Occipital lobe (tissue), 2 donors: ENCODE results near the gene ZC3H6. TPM values are rescaled to one million over a fixed set of nuclear protein-coding genes. Genes with fewer than 3 reads are reported as not detected.

Experiments
- DNase-seq: peaks from one replicate; lab custom pipeline; 2025; lab: John Stamatoyannopoulos, UW
- total RNA-seq: library from RNA; depleted of rRNA; stranded (reverse); fragments of >200 nt; gene quantifications from one replicate; pipeline ENCODE4 v1.2.3, GENCODE V29; 2014

Gene ZC3H6, protein sequence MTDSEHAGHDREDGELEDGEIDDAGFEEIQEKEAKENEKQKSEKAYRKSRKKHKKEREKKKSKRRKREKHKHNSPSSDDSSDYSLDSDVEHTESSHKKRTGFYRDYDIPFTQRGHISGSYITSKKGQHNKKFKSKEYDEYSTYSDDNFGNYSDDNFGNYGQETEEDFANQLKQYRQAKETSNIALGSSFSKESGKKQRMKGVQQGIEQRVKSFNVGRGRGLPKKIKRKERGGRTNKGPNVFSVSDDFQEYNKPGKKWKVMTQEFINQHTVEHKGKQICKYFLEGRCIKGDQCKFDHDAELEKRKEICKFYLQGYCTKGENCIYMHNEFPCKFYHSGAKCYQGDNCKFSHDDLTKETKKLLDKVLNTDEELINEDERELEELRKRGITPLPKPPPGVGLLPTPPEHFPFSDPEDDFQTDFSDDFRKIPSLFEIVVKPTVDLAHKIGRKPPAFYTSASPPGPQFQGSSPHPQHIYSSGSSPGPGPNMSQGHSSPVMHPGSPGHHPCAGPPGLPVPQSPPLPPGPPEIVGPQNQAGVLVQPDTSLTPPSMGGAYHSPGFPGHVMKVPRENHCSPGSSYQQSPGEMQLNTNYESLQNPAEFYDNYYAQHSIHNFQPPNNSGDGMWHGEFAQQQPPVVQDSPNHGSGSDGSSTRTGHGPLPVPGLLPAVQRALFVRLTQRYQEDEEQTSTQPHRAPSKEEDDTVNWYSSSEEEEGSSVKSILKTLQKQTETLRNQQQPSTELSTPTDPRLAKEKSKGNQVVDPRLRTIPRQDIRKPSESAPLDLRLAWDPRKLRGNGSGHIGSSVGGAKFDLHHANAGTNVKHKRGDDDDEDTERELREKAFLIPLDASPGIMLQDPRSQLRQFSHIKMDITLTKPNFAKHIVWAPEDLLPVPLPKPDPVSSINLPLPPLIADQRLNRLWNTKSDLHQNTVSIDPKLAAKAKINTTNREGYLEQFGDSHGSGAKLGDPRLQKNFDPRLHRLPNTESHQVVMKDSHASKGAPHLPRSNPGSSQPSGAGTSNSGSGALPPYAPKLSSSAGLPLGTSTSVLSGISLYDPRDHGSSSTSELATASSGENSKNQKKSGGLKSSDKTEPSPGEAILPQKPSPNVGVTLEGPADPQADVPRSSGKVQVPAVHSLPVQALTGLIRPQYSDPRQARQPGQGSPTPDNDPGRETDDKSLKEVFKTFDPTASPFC
- total RNA-seq: 30.4 TPM

DNA sequence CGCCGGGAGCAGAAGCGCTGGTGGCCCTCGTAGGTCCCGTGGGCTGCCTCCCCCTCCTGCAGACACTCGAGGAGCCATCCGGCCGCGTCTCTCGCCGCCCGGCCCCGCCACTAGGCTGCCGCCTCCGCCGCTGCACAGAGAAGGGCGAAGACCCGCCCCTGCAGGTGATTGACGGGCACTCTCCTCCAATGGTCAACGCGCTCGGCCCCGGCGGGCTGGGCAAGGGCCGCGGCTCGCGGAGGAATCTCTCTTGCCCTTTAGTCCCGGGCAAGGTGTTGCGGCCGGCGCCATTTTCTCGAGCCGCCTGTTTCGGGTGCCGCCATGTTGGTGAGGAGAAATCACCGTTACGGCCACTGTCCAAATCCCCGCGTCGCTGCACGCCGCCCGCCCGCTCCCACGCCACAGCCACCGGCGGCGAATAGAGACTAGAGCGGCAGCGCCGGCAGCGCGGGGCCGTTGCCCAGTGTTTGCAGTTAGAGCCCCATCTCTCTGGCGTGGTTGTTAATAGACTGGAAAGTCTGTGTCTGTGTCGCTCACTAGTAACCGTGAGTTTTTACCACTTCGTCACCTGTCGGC lies at the start of gene ZC3H6:
TSS of gene ZC3H6 (plus strand) at position 287 of the 576 bp plus-strand sequence. CDS start 398 bp downstream, outside the sequence.
- peak; percentile 98 for DNase-seq

DNA sequence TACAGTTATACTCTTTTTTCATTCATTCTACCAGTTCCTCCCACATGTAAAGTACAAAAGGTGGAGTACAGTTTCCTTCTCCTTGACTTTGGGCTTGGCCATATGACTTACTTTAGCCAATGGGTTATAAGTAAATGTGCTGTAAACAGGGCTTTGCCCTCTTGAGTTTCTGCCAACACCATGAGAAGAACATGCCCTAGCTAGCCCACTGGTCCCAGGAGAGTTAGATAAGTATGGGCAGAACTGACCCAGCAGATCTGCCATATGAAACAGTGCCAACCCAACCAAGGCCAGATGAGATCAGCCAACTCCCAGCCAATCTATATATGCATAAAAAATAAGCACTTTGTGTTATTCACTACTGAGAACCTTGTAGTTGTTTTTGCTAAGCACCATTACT lies 46.0 kb upstream of the ZC3H6 start:
- no peak for DNase-seq

DNA sequence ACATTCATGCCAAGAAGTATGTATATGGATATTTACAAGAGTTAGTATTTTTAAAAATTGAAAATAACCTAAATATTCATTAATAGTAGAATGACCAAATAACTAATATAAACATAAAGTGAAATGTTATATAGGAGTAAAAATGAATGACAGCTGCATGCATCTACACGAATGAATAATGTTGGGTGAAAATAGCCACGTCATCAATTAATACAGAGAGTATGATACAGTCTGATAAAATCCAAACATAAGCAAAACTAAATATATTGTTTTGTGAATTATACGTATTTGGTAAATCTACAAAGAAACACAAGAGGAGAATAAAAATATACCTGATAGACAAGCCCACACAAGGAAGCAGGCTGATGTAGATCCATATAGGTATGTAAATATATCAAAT lies 45.0 kb upstream of the ZC3H6 start:
- DNase-seq: no peak

DNA sequence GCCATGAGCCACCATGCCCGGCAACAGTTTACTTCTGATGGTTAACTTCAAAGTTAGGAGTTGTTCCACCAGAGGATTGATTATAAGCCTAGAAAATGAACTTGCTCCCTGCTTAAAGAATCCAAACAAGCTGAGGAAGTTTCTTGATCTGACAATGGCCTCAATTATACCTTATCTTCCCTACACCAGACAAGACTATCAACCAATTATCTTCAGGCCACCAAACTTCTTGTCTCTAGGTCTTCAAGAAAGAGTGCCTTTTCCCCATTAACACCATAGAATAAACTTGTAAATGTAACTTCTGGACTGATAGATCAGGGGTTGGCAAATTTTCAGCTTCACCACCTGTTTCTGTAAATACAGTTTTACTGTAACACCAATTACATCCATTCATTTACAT lies 35.5 kb upstream of the ZC3H6 start:
- no peak for DNase-seq

DNA sequence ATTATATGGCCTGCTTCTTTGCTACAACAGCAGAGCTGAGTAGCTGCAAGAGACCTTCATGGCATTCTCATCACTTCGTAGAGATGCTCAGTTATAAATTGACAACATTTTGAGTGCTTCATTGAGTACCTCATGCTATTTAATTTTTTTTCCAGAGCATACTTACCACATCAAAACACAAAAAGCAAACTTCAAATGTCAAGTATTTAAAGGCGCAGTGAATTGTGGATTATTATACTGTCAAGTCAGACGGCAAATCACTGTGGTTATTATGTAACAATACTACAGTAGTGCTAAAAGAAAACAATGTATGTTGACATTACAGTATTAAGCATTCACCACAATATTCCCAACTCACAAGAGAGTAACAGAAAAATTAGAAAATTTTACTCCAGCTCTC lies 33.0 kb upstream of the ZC3H6 start:
- no peak for DNase-seq

DNA sequence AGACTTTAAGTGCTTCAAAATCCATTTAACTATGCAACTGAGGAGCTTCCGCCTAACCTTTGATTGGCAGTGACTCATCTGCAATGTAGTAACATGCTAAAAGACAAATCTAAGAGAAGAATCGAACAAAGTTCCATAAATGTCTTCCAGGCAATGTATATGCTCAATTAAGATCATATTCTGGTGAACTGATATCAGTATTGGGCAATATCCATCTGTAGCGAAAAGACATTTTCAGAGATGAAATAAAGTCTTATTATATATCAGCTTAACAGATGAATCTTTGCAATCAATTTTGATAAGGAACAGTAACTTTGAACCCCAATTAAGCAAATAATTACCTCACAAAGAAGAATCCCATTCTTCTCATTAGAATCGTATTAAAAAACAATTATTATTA lies 32.2 kb upstream of the ZC3H6 start:
- DNase-seq: no peak

DNA sequence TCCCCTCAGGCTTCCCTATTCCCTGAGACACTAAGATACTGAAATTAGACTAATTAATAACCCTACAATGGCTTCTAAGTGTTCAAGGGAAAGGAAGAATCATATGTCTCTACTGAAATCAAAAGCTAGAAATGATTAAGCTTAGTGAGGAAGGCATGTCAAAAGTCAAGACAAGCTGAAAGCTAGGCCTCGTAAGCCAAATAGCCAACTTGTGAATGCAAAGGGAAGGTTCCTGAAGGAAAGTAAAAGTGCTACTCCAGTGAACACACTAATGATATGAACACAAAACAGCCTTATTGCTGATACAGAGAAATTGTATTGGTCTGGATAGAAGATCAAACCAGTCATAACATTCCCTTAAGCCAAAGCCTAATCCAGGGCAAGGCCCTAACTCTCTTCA lies 30.5 kb upstream of the ZC3H6 start:
- DNase-seq: no peak

DNA sequence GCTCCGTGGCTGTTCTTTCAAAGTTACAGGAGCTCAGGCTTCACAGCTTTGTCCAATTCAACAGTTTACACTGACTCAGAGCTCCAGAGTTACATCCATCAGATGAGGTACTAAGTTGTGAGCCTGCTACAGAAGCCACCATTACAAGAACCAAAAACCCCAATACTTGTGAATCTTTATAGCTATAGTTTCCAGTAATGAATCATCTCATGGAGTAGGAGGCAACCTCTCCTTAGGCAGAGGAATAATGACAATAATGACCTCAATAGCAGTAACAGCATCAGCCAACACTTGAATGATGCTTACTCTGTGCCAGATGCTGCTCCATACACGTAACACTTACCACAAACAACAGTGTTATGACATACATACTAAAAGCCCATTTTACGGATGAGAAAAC lies 24.1 kb upstream of the ZC3H6 start:
- DNase-seq: no peak

DNA sequence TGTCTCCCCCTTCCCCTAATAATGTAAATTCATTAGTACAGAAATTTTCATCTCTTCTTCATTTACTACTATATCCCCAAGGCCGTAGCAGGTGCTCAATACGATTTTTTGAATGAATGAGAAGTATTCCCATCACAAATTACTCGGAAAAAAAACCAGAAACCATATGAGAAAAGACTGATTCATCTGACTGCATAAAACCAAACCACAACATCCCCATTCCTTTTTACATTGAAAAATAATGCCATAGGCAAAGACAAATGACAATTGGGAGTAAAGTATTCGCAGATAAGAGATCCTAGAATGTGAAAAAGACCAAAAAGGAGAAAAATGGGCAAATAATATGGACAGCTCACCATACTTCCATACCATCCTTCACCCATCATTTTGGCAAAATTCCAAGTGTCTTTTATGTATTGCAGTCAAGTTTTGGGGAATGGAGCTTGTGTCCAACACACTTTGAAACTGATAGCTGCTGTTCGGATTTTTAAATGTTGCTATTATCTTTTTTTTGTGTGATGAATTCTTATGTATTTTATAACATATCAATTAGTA lies 22.1 kb upstream of the ZC3H6 start:
- DNase-seq: no peak

DNA sequence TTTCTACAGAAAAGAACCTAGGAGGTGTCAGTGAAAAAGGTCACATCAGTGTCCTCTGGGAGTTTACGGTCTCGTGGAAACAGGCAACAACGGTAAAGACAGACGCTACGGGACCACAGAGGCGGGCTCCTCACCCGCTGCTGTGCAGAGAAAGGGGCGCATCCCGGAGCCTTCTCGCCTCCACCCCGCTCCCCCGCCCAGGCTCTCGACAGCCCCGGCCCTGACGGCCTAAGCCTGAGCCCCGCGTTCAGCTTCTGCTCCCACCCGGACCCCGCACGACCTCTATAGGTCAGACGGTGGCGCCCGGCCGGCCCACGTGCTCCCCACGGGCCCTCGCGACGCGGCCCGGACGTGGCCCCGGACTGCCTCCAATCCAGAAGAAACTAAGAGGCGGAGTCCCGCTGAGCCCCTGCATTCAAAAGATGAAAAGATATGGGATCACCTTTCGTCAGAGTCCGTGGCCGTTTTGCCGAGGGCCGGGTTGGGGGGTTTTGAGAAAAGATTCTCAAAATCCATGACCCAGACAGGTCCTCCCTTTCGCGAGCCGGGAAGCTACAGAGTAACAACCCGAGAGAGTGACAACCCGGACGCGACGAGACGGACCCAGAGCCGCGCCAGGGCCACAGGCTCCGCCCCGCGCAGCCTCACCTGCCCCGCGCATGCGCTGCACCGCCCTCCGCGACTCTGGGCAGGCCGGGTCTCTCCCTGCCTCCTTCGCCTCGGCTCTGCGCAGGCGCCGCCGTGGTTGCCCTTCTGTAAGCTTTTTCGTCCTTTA lies 20.7 kb upstream of the ZC3H6 start, which contains the start of gene ZC3H8:
TSS of gene ZC3H8 (minus strand) at position 577 of the 775 bp plus-strand sequence. CDS start at position 516, 61 bp downstream.
- DNase-seq: peak; percentile 89

DNA sequence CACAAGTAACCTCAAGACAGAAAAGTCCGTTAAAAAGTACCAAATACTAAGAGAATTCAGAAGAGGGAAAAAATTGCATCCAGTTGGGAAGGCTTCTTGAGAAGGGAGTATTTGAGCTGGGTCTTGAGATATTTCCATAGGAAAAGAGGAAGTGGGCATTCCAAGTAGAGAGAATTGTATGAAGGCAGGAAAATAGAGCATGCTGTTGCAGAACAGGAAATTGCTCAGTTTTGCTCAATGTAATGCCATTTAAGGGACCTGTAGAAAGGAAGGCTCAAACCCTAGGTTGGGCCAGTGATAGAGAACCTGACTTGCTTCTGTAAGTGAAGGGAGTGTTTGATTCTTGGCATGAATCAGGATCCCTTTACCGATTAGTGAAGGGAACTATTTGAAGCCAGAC lies 19.5 kb upstream of the ZC3H6 start:
- no peak for DNase-seq

DNA sequence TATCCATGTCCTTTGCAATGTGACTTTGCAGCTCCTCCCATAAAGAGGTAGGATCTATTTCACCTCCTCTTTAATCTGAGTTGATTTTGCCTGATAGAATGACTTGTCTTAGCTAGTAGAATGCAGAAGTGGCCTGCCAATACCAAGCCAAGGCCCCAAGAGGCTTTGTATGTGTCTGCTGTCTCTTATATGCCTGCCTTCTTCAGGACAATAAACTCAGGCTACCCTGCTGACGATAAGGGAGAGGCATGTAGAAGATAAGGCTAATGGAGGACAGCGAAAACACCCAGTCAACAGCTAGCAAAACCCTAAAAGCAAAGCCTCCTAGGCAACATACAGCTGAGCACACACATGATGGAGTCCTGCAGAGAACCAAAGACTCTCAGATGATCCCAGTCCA lies 18.7 kb upstream of the ZC3H6 start:
- no peak for DNase-seq

DNA sequence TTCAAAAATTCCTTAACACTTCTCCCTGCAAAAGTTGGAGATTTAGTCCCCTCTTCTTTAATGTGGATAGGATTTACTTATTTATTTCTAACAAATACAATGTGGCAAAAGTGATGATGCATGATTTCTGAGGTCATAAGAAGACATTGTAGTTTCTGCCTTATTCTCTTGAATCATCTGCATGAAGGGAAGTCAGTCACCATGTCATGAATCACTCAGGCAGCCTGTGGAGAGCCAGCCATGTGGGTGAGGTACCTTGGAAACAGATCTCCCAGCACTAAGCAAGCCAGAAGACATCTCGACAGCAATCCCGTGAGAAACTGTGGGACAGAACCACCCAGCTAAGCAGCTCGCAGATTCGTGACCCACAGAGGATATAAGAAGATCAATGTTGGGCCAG lies 17.8 kb upstream of the ZC3H6 start:
- DNase-seq: no peak

DNA sequence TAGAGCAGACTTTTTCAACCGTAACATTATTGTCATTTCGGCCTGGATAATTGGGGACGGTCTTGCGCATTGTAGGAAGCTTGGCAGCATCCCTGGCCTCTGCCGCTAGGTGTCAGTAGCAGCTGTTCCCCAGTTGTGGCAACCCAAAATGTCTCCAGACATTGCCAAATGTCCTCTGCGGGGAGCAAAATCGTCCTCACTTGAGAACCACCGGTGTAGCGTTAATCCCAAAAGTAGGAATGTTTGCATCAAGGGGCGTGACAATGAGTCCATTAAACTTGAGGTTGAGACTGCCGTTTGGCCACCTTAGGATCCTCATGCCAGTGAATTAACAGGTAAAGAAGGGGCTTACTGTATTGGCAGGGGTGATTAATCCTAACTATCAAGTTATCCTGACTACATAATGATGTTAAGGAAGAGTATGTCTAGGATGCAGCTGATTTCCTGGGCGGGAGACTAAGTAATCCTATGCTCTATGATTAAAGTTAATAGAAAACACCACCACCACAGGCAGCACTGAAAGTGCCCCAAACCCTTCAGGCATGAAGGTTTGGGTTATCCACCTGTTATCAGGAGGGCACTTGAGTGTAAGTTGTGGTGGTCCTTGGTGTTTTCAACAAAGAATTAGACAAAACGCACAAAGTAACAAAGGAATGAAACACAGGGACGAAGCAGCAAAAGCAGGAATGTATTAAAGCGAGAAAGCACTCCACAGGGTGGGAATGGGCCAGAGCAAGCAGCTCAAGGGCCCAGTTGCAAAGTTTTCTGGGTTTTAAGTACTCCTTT lies 15.7 kb upstream of the ZC3H6 start:
- peak; percentile 30 for DNase-seq

DNA sequence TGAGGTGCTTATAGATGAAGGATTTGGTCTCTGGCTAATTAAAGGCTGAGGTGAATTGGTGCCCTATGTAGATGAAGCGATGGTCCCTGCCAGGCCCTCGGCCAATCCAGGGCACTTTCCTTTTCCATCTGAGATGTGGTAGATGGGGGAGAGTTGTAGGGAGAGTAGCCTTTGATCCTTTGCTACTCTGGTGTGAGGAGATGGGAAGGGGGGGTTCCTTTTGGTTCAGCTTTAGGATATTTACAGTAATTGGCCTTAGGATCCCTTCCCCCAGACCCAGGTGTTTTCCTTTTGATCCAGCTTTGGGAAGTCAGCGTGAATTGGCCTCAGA lies 15.1 kb upstream of the ZC3H6 start:
- DNase-seq: no peak

DNA sequence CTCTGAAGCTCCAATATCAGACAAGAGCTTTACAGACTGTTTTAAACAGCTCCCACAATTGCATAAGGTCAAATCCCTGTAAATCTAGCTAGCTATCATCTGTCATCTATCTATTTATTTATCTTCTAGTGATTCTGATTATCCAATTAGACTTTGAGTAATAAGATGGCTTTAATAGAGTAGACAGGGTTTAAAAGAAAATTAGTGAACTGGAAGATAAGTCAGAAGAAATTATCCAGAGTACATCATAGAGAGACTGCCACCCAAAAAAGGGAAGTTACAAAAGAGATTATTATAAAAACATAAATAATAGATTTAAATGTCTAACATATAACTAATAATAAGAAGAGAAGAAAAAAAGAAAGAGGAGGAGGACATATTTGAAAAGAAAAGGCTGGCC lies 12.5 kb upstream of the ZC3H6 start:
- DNase-seq: no peak

DNA sequence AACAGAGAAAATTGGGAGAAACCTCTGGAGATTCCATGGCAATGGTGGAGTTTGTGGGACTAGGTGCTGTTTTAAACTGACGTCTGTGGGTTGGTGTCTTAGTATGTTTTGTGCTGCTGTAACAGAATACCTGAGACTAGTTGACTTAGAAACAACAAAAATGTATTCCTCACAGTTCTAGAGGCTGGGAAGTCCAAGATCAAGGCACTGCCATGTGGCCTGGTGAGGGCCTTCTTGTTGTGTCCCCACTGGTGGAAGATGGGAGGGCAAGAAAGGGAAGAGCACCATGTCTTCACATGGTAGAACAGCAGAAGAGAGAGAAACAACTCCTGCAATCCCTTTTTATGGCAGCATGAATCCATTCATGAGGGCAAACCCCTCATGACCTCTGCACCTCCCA lies 6.8 kb upstream of the ZC3H6 start:
- DNase-seq: no peak

DNA sequence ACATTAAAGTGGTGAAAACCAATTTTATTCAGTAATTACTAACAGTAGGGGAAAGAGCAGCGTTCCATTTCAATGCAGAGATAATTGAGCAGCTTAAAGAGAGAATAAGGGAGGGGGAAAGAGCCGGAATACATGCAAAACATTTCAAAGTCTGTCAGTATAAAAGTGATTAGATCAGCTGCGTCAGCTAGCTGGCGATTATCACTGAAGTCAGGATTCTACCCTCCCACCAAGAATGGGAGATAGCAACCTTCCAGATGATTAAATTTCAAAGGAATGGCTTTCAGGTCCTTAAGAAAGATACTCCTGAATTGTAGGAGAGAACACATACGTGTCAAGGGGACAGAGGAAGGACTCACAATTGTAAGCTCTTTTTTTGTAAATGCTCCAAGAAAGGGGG lies 2.7 kb upstream of the ZC3H6 start:
- no peak for DNase-seq

DNA sequence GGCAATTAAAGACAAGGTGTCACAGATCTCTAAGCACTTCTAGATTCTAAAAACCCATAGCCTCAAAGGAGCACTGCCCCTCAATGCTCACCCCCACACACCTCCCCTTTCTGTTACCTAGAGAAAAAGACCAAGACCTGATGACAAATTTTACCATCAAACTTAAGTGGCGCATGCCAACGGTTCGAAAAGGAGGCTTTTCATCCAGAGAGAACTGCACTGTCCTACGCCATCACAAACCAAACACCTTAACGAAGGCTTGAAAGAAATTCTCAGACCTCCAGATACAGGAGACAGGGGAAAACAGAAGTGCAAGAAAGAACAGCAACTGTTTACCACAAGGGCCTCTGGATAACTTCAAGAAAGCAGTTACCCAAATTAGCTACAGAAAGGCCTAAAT lies 2.0 kb upstream of the ZC3H6 start:
- DNase-seq: no peak
